HepG2 (cell line): Measurements from ENCODE around the gene AVPR2. TPM values are rescaled to one million over a fixed set of nuclear protein-coding genes. Genes with fewer than 3 reads are reported as not detected.

ENCODE experiments used
- ARID4A ChIP-seq: sonication (generic); formaldehyde crosslinking; IDR thresholded peaks from 2 replicates; pipeline ENCODE4 v1.5.0; 2020; ENCODE audit warnings: mild to moderate bottlenecking, missing genetic modification reagents, borderline replicate concordance
- CBX2 ChIP-seq, 2 experiments: fragments of 200-600 bp in 1 of 2; sonication (generic); formaldehyde crosslinking in 1 of 2; IDR thresholded peaks; 2 replicates each; pipeline versions ENCODE4 v1.7.0 to v1.8.1; 2018 to 2022; ENCODE audit warnings: low read depth in 2 of 2, low read length in 1 of 2, mild to moderate bottlenecking in 1 of 2, missing genetic modification reagents in 1 of 2
- CHCHD3 ChIP-seq: sonication (generic); formaldehyde crosslinking; IDR thresholded peaks from 2 replicates; pipeline ENCODE4 v1.8.0; 2022; ENCODE audit warnings: mild to moderate bottlenecking, missing genetic modification reagents, moderate library complexity
- DRAP1 ChIP-seq: IDR thresholded peaks from 2 replicates; pipeline ENCODE4 v1.6.1; 2016; ENCODE audit warnings: missing genetic modification reagents, missing compliant biosample characterization
- EEA1 ChIP-seq: sonication (generic); formaldehyde crosslinking; IDR thresholded peaks from 2 replicates; pipeline ENCODE4 v1.5.1; 2020; ENCODE audit warnings: mild to moderate bottlenecking, missing genetic modification reagents, borderline replicate concordance
- HOXA3 ChIP-seq: sonication (generic); formaldehyde crosslinking; IDR thresholded peaks from 2 replicates; pipeline ENCODE4 v1.5.0; 2020; ENCODE audit warnings: missing genetic modification reagents
- MAX ChIP-seq: IDR thresholded peaks from 2 replicates; pipeline ENCODE4 v1.6.1; 2012; ENCODE audit warnings: inconsistent platforms
- NFIB ChIP-seq: sonication (generic); formaldehyde crosslinking; IDR thresholded peaks from 2 replicates; pipeline ENCODE4 v1.9.0; 2021; ENCODE audit warnings: missing genetic modification reagents, mild to moderate bottlenecking, borderline replicate concordance
- RAD51 ChIP-seq: fragments of 450-650 bp; IDR thresholded peaks from 2 replicates; pipeline ENCODE4 v1.6.1; 2016; ENCODE audit warnings: borderline replicate concordance
- TCF7L2 ChIP-seq: IDR thresholded peaks from 2 replicates; pipeline ENCODE4 v1.6.1; 2011; ENCODE audit warnings: mild to moderate bottlenecking, low read depth, low read length, moderate library complexity
- THRA ChIP-seq: sonication (generic); formaldehyde crosslinking; IDR thresholded peaks from 2 replicates; pipeline ENCODE4 v1.4.0; 2020; ENCODE audit warnings: missing genetic modification reagents, borderline replicate concordance
- TP53 ChIP-seq: sonication (generic); formaldehyde crosslinking; conservative IDR thresholded peaks from 2 replicates; pipeline ENCODE4 v1.4.0; 2020; ENCODE audit warnings: missing genetic modification reagents
- ZBTB14 ChIP-seq: sonication (generic); formaldehyde crosslinking; IDR thresholded peaks from 2 replicates; pipeline ENCODE4 v1.4.0; 2020; ENCODE audit warnings: missing genetic modification reagents
- ZNF546 ChIP-seq: sonication (generic); formaldehyde crosslinking; conservative IDR thresholded peaks from 2 replicates; pipeline ENCODE4 v1.8.1; 2023; ENCODE audit warnings: mild to moderate bottlenecking, missing genetic modification reagents
- ZNF614 ChIP-seq: IDR thresholded peaks from 2 replicates; pipeline ENCODE4 v1.6.1; 2018; ENCODE audit warnings: missing biosample characterization, missing genetic modification reagents, inconsistent platforms, borderline replicate concordance
- ZNF674 ChIP-seq: sonication (generic); formaldehyde crosslinking; IDR thresholded peaks from 2 replicates; pipeline ENCODE4 v1.5.0; 2020; ENCODE audit warnings: low read depth, mild to moderate bottlenecking, missing genetic modification reagents
- ZNF691 ChIP-seq: sonication (generic); formaldehyde crosslinking; IDR thresholded peaks from 2 replicates; pipeline ENCODE4 v1.4.0; 2020; ENCODE audit warnings: missing genetic modification reagents, low read depth, mild to moderate bottlenecking, borderline replicate concordance
- ZNF737 ChIP-seq: sonication (generic); formaldehyde crosslinking; IDR thresholded peaks from 2 replicates; pipeline ENCODE4 v1.5.0; 2020; ENCODE audit warnings: missing genetic modification reagents, mild to moderate bottlenecking, borderline replicate concordance
- polyA plus RNA-seq, 8 experiments: library from polyadenylated mRNA; depleted of rRNA in 3 of 8; stranded (reverse) in 7 of 8; unstranded in 1 of 8; fragments of >200 nt; fragmentation: Illumina TruSeq in 4 of 8; extraction: Trizol in 4 of 8; gene quantifications; 2 replicates each; pipeline versions ENCODE4 v1.2.1 to v1.2.3, GENCODE V29; 2011 to 2016; ENCODE audit warnings: low read depth in 4 of 8, missing spikeins in 1 of 8, mixed read lengths in 1 of 8; ENCODE audit not compliant: insufficient read depth in 1 of 8
- total RNA-seq, 5 experiments: library from RNA; depleted of rRNA; stranded (reverse); fragments of >200 nt; fragmentation: Illumina TruSeq; extraction: Trizol; gene quantifications; 2 replicates each; pipeline ENCODE4 v1.2.3, GENCODE V29; 2016; ENCODE audit warnings: low read depth in 1 of 5

The AVPR2 gene
- total and polyA plus RNA-seq, 2 of the 13 experiments (the other 11 are each of a cell fraction or from before 2014, with no cell fraction given): not detected

- TF ChIP-seq THRA (CRISPR knock-in tag) (no peak), NFIB (CRISPR knock-in tag) (no peak), ARID4A (CRISPR knock-in tag) (peak; percentile 75; the same call in 1 of the 2 replicates), ZNF674 (no peak), CBX2 (IDR thresholded peaks at IDR 0.05; ENCODE audit: low read depth, low read length) (no peak), CBX2 (CRISPR knock-in tag; IDR thresholded peaks at IDR 0.05; ENCODE audit: low read depth) (no peak), ZNF546 (no peak), CHCHD3 (CRISPR knock-in tag) (no peak), ZNF737 (CRISPR knock-in tag) (no peak), MAX (peak; percentile 36; the same call in 1 of the 2 replicates), ZBTB14 (CRISPR knock-in tag) (0 out of 2 replicates have a peak, but pooled peaks have one; percentile 37), HOXA3 (CRISPR knock-in tag) (peak; percentile 68; the same call in 1 of the 2 replicates), ZNF691 (CRISPR knock-in tag) (no peak), RAD51 (peak; percentile 65), ZNF614 (0 out of 2 replicates have a peak, but pooled peaks have one; percentile 11), TCF7L2 (no peak), DRAP1 (0 out of 2 replicates have a peak, but pooled peaks have one; percentile 51), TP53 (CRISPR knock-in tag) (no peak), EEA1 (no peak)
Measured at GRCh38 chrX:153927922-153928760, 23.7 kb downstream of the AVPR2 start (continued).
